ENCODE measurements around the gene SEPTIN8. TPM values are rescaled to one million over a fixed set of nuclear protein-coding genes. Genes with fewer than 3 reads are reported as not detected.

Gene SEPTIN8
- total and polyA plus RNA-seq, 10 of the 15 experiments (the other 5 are each of a cell fraction or from before 2014, with no cell fraction given): 6.1 to 96.1 (median 29.4) TPM

DNA sequence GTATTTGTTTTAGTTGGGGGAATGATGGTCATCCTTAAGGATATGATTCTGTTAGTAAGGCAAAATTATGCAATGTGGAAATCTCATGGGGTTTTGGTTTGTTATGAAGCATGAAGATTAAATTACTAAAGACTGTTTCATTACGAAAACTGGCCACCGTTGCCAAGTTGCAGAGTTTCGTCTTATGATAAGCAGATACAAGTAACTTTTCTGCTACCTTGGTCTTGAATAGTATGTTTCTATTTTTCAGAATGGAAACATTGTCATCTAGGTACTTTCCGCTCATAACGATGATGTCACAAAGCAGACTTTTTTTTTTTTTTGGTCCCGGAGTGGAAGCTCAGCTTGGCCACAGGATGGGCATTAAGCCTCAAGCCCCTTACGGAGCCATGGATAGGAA, 25.6 kb downstream of the SEPTIN8 start (continued):
- TF ChIP-seq, protein P1, sequence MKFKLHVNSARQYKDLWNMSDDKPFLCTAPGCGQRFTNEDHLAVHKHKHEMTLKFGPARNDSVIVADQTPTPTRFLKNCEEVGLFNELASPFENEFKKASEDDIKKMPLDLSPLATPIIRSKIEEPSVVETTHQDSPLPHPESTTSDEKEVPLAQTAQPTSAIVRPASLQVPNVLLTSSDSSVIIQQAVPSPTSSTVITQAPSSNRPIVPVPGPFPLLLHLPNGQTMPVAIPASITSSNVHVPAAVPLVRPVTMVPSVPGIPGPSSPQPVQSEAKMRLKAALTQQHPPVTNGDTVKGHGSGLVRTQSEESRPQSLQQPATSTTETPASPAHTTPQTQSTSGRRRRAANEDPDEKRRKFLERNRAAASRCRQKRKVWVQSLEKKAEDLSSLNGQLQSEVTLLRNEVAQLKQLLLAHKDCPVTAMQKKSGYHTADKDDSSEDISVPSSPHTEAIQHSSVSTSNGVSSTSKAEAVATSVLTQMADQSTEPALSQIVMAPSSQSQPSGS (IDR thresholded peaks at IDR 0.05; ENCODE audit: low read length): peak; percentile 94
- TF ChIP-seq RBBP5 (conservative IDR thresholded peaks at IDR 0.05) (no peak), CREB1 (IDR thresholded peaks at IDR 0.05; ENCODE audit: low read depth) (peak; percentile 90), POLR2A (IDR thresholded peaks at IDR 0.05; ENCODE audit: low read depth, low read length) (no peak), HDAC6 (IDR thresholded peaks at IDR 0.05; ENCODE audit: unreplicated experiment) (no peak), ZNF384 (IDR thresholded peaks at IDR 0.05; ENCODE audit: borderline replicate concordance, low read depth, low read length) (peak; percentile 98), RELA (IDR thresholded peaks at IDR 0.05; ENCODE audit: borderline replicate concordance, partially characterized antibody) (peak; percentile 94), ZNF274 (IDR thresholded peaks at IDR 0.05; ENCODE audit: insufficient read depth, insufficient read length) (no peak), ASH2L (IDR thresholded peaks at IDR 0.05; ENCODE audit: borderline replicate concordance, low read depth) (no peak), CBX3 (IDR thresholded peaks at IDR 0.05; ENCODE audit: borderline replicate concordance, low read depth) (no peak), NFYA (IDR thresholded peaks at IDR 0.05; ENCODE audit: borderline replicate concordance, low read depth, low read length) (no peak), CREM (IDR thresholded peaks at IDR 0.05; ENCODE audit: low read depth) (peak; percentile 87), CBX5 (IDR thresholded peaks at IDR 0.05; ENCODE audit: low read depth) (no peak), NR2C2 (IDR thresholded peaks at IDR 0.05; ENCODE audit: borderline replicate concordance, control insufficient read depth, insufficient read length, low read depth) (no peak), ZZZ3 (IDR thresholded peaks at IDR 0.05; ENCODE audit: control insufficient read depth, insufficient read length, low read depth) (no peak), STAT3 (IDR thresholded peaks at IDR 0.05; ENCODE audit: low read depth, low read length) (no peak), HDGF (IDR thresholded peaks at IDR 0.05) (no peak), PAX5 (IDR thresholded peaks at IDR 0.05; ENCODE audit: borderline replicate concordance, low read depth, low read length) (0 out of 2 replicates have a peak, but pooled peaks have one; percentile 33), PAX8 (IDR thresholded peaks at IDR 0.05) (no peak), ESRRA (IDR thresholded peaks at IDR 0.05; ENCODE audit: low read length) (no peak), GATAD2B (conservative IDR thresholded peaks at IDR 0.05; ENCODE audit: low read depth) (no peak), SMAD1 (IDR thresholded peaks at IDR 0.05; ENCODE audit: low read depth, partially characterized antibody) (peak; percentile 33), SIN3A (IDR thresholded peaks at IDR 0.05; ENCODE audit: low read depth, low read length) (no peak), ZSCAN29 (IDR thresholded peaks at IDR 0.05) (no peak), STAT1 (conservative IDR thresholded peaks at IDR 0.05) (no peak), NFYB (IDR thresholded peaks at IDR 0.05; ENCODE audit: insufficient read depth, low read depth, low read length) (no peak)
- TF ChIP-seq, protein P2, sequence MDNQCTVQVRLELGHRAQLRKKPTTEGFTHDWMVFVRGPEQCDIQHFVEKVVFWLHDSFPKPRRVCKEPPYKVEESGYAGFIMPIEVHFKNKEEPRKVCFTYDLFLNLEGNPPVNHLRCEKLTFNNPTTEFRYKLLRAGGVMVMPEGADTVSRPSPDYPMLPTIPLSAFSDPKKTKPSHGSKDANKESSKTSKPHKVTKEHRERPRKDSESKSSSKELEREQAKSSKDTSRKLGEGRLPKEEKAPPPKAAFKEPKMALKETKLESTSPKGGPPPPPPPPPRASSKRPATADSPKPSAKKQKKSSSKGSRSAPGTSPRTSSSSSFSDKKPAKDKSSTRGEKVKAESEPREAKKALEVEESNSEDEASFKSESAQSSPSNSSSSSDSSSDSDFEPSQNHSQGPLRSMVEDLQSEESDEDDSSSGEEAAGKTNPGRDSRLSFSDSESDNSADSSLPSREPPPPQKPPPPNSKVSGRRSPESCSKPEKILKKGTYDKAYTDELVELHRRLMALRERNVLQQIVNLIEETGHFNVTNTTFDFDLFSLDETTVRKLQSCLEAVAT (IDR thresholded peaks at IDR 0.05): peak; percentile 93
- TF ChIP-seq, protein P3, sequence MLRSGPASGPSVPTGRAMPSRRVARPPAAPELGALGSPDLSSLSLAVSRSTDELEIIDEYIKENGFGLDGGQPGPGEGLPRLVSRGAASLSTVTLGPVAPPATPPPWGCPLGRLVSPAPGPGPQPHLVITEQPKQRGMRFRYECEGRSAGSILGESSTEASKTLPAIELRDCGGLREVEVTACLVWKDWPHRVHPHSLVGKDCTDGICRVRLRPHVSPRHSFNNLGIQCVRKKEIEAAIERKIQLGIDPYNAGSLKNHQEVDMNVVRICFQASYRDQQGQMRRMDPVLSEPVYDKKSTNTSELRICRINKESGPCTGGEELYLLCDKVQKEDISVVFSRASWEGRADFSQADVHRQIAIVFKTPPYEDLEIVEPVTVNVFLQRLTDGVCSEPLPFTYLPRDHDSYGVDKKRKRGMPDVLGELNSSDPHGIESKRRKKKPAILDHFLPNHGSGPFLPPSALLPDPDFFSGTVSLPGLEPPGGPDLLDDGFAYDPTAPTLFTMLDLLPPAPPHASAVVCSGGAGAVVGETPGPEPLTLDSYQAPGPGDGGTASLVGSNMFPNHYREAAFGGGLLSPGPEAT (IDR thresholded peaks at IDR 0.05; ENCODE audit: low read depth): peak; percentile 98
- TF ChIP-seq, protein P4, sequence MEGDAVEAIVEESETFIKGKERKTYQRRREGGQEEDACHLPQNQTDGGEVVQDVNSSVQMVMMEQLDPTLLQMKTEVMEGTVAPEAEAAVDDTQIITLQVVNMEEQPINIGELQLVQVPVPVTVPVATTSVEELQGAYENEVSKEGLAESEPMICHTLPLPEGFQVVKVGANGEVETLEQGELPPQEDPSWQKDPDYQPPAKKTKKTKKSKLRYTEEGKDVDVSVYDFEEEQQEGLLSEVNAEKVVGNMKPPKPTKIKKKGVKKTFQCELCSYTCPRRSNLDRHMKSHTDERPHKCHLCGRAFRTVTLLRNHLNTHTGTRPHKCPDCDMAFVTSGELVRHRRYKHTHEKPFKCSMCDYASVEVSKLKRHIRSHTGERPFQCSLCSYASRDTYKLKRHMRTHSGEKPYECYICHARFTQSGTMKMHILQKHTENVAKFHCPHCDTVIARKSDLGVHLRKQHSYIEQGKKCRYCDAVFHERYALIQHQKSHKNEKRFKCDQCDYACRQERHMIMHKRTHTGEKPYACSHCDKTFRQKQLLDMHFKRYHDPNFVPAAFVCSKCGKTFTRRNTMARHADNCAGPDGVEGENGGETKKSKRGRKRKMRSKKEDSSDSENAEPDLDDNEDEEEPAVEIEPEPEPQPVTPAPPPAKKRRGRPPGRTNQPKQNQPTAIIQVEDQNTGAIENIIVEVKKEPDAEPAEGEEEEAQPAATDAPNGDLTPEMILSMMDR (IDR thresholded peaks at IDR 0.05 in 2 of 3, conservative IDR thresholded peaks at IDR 0.05 in 1 of 3; ENCODE audit: control insufficient read depth in 2 of 3, extremely low read depth in 1 of 3, insufficient read depth in 1 of 3, low read depth in 3 of 3, low read length in 3 of 3): no peak

Measured in GM12878 (cell line).